SJCRH30 (cell line): ENCODE measurements around the gene TEAD1. TPM values are rescaled to one million over a fixed set of nuclear protein-coding genes. Genes with fewer than 3 reads are reported as not detected.
A peak's percentile ranks its signal among the peaks of the same experiment; 100 is the strongest.

Source experiments
- DNase-seq, 2 experiments: peaks; one replicate each; pipeline ENCODE4 v3.0.0-alpha.2; 2015 to 2020
- H3K27ac ChIP-seq: fragments of 250-450 bp; sonication (Bioruptor Pico); 2 replicates; pipeline ENCODE4 v1.5.1; 2020; ENCODE audit warnings: mild to moderate bottlenecking, moderate library complexity
- H3K27me3 ChIP-seq: fragments of 250-450 bp; sonication (Bioruptor Pico); 2 replicates; pipeline ENCODE4 v1.5.1; 2020; ENCODE audit warnings: mild to moderate bottlenecking, moderate library complexity
- H3K36me3 ChIP-seq: fragments of 250-450 bp; sonication (Bioruptor Pico); 2 replicates; pipeline ENCODE4 v1.5.1; 2020; ENCODE audit warnings: mild to moderate bottlenecking, moderate library complexity
- H3K4me1 ChIP-seq: fragments of 250-450 bp; sonication (Bioruptor Pico); 2 replicates; pipeline ENCODE4 v1.5.1; 2020; ENCODE audit warnings: mild to moderate bottlenecking, moderate library complexity
- H3K4me3 ChIP-seq: fragments of 250-450 bp; sonication (Bioruptor Pico); 2 replicates; pipeline ENCODE4 v1.5.1; 2020; ENCODE audit warnings: mild to moderate bottlenecking, moderate library complexity
- H3K9me3 ChIP-seq: fragments of 250-450 bp; sonication (Bioruptor Pico); replicated peaks from 2 replicates; pipeline ENCODE4 v1.5.1; 2020; ENCODE audit warnings: mild to moderate bottlenecking, moderate library complexity
- total RNA-seq: library from RNA; depleted of rRNA; stranded (reverse); fragments of >200 nt; shearing (Covaris generic); gene quantifications from 2 replicates; pipeline ENCODE4 v1.2.3, GENCODE V29; 2014

The TEAD1 gene
- total RNA-seq, 1 experiment from 2014 or later = 84.4 TPM

- no peak overlapping the region for H3K27ac ChIP-seq
- no peak for DNase-seq
- H3K4me3 ChIP-seq = no peak overlapping the region
- no peaks in the 10 kb centered on the region for H3K4me1 ChIP-seq
- H3K9me3 ChIP-seq = 0 out of 2 replicates have a peak, but pooled peaks cover 2% of the 10 kb centered on the region
- H3K27me3 ChIP-seq = no peaks in the 10 kb centered on the region
- no peaks in the 10 kb centered on the region for H3K36me3 ChIP-seq
Observed at GRCh38 chr11:12642806-12643428, 31.3 kb upstream of the TEAD1 start.

GRCh38 chr11:12646478-12646877 lies 27.7 kb upstream of the TEAD1 start:
- Histone ChIP-seq H3K9me3 (no peaks in the 10 kb centered on the region), H3K4me3 (no peak overlapping the region), H3K27me3 (no peaks in the 10 kb centered on the region), H3K36me3 (no peaks in the 10 kb centered on the region), H3K27ac (no peak overlapping the region), H3K4me1 (no peaks in the 10 kb centered on the region)
- no peak for DNase-seq

GRCh38 chr11:12653729-12654128 lies 20.5 kb upstream of the TEAD1 start:
- Histone ChIP-seq H3K27ac (no peak overlapping the region), H3K4me1 (no peaks in the 10 kb centered on the region), H3K36me3 (no peaks in the 10 kb centered on the region), H3K27me3 (no peaks in the 10 kb centered on the region), H3K9me3 (no peaks in the 10 kb centered on the region; the same call in 1 of the 2 replicates), H3K4me3 (no peak overlapping the region)
- no peak for DNase-seq

- DNase-seq = no peak
- H3K27ac ChIP-seq = no peak overlapping the region
- H3K36me3 ChIP-seq = no peaks in the 10 kb centered on the region
- H3K27me3 ChIP-seq = no peaks in the 10 kb centered on the region
- H3K4me1 ChIP-seq = no peaks in the 10 kb centered on the region
- no peaks in the 10 kb centered on the region; the same call in 1 of the 2 replicates for H3K9me3 ChIP-seq
- H3K4me3 ChIP-seq = no peak overlapping the region
Observed at GRCh38 chr11:12655842-12656241, 18.4 kb upstream of the TEAD1 start.

- Histone ChIP-seq H3K4me1 (no peaks in the 10 kb centered on the region), H3K36me3 (no peaks in the 10 kb centered on the region), H3K4me3 (no peak overlapping the region), H3K27ac (no peak overlapping the region), H3K9me3 (no peaks in the 10 kb centered on the region; the same call in 1 of the 2 replicates), H3K27me3 (no peaks in the 10 kb centered on the region)
- no peak for DNase-seq
Observed at GRCh38 chr11:12657336-12657735, 16.9 kb upstream of the TEAD1 start.

- Histone ChIP-seq H3K27me3 (no peaks in the 10 kb centered on the region), H3K4me3 (no peak overlapping the region), H3K9me3 (no peaks in the 10 kb centered on the region; the same call in 1 of the 2 replicates), H3K4me1 (no peaks in the 10 kb centered on the region), H3K27ac (no peak overlapping the region), H3K36me3 (no peaks in the 10 kb centered on the region)
- DNase-seq = no peak
Observed at GRCh38 chr11:12657981-12658380, 16.2 kb upstream of the TEAD1 start.

- Histone ChIP-seq H3K4me3 (no peak overlapping the region), H3K27me3 (no peaks in the 10 kb centered on the region), H3K27ac (no peak overlapping the region), H3K4me1 (no peaks in the 10 kb centered on the region), H3K36me3 (no peaks in the 10 kb centered on the region), H3K9me3 (no peaks in the 10 kb centered on the region)
- DNase-seq = no peak
Observed at GRCh38 chr11:12662101-12662689, 12.0 kb upstream of the TEAD1 start.

- no peak for DNase-seq
- no peaks in the 10 kb centered on the region for H3K4me1 ChIP-seq
- H3K27me3 ChIP-seq = no peaks in the 10 kb centered on the region
- no peaks in the 10 kb centered on the region; the same call in 1 of the 2 replicates for H3K9me3 ChIP-seq
- no peak overlapping the region for H3K4me3 ChIP-seq
- no peak overlapping the region for H3K27ac ChIP-seq
- H3K36me3 ChIP-seq = no peaks in the 10 kb centered on the region
Observed at GRCh38 chr11:12664385-12664784, 9.8 kb upstream of the TEAD1 start.

GRCh38 chr11:12666915-12667314 lies 7.3 kb upstream of the TEAD1 start:
- Histone ChIP-seq H3K9me3 (no peaks in the 10 kb centered on the region; the same call in 1 of the 2 replicates), H3K27ac (no peak overlapping the region), H3K4me3 (no peak overlapping the region), H3K36me3 (no peaks in the 10 kb centered on the region), H3K27me3 (no peaks in the 10 kb centered on the region), H3K4me1 (no peaks in the 10 kb centered on the region)
- no peak for DNase-seq

- Histone ChIP-seq H3K9me3 (no peaks in the 10 kb centered on the region; the same call in 1 of the 2 replicates), H3K36me3 (no peaks in the 10 kb centered on the region), H3K27ac (no peak overlapping the region), H3K27me3 (no peaks in the 10 kb centered on the region), H3K4me1 (no peaks in the 10 kb centered on the region), H3K4me3 (no peak overlapping the region)
- DNase-seq = no peak
Observed at GRCh38 chr11:12667646-12668045, 6.6 kb upstream of the TEAD1 start.

GRCh38 chr11:12668166-12668565 lies 6.1 kb upstream of the TEAD1 start:
- H3K27me3 ChIP-seq = no peaks in the 10 kb centered on the region
- no peaks in the 10 kb centered on the region for H3K36me3 ChIP-seq
- no peaks in the 10 kb centered on the region; the same call in 1 of the 2 replicates for H3K9me3 ChIP-seq
- no peaks in the 10 kb centered on the region for H3K4me1 ChIP-seq
- DNase-seq = no peak
- no peak overlapping the region for H3K4me3 ChIP-seq
- no peak overlapping the region for H3K27ac ChIP-seq

- H3K27ac ChIP-seq = no peak overlapping the region
- no peaks in the 10 kb centered on the region for H3K27me3 ChIP-seq
- H3K36me3 ChIP-seq = no peaks in the 10 kb centered on the region
- H3K9me3 ChIP-seq = no peaks in the 10 kb centered on the region; the same call in 1 of the 2 replicates
- no peak overlapping the region for H3K4me3 ChIP-seq
- DNase-seq = no peak
- H3K4me1 ChIP-seq = no peaks in the 10 kb centered on the region
Observed at GRCh38 chr11:12669930-12670329, 4.3 kb upstream of the TEAD1 start.

- no peaks in the 10 kb centered on the region for H3K27me3 ChIP-seq
- no peaks in the 10 kb centered on the region; the same call in 1 of the 2 replicates for H3K9me3 ChIP-seq
- H3K27ac ChIP-seq = no peak overlapping the region
- H3K4me1 ChIP-seq = no peaks in the 10 kb centered on the region
- no peak for DNase-seq
- H3K36me3 ChIP-seq = no peaks in the 10 kb centered on the region
- no peak overlapping the region for H3K4me3 ChIP-seq
Observed at GRCh38 chr11:12671370-12671769, 2.9 kb upstream of the TEAD1 start.

GRCh38 chr11:12673601-12673923 lies 659 bp upstream of the TEAD1 start:
- H3K4me1 ChIP-seq = peaks cover 11% of the 10 kb centered on the region
- peaks cover 3% of the 10 kb centered on the region; the same call in 1 of the 2 replicates for H3K36me3 ChIP-seq
- no peaks in the 10 kb centered on the region; the same call in 1 of the 2 replicates for H3K9me3 ChIP-seq
- H3K27ac ChIP-seq = peak overlapping the region; percentile 73
- H3K27me3 ChIP-seq = no peaks in the 10 kb centered on the region
- peak overlapping the region; percentile 70 for H3K4me3 ChIP-seq
- DNase-seq = no peak

GRCh38 chr11:12674571-12674935 lies 332 bp downstream of the TEAD1 start:
- no peak for DNase-seq
- Histone ChIP-seq H3K27ac (peak overlapping the region; percentile 52; the same call in 1 of the 2 replicates), H3K4me1 (peaks cover 11% of the 10 kb centered on the region), H3K36me3 (peaks cover 3% of the 10 kb centered on the region; the same call in 1 of the 2 replicates), H3K9me3 (no peaks in the 10 kb centered on the region), H3K27me3 (no peaks in the 10 kb centered on the region), H3K4me3 (peak overlapping the region; percentile 70)
